CD4-positive, alpha-beta T cell treated with Interferon gamma for 1 hour (primary cell): ENCODE measurements around the gene SIRPG.
"Not testable (repeated sequence)": the region's sequence is repeated elsewhere in the genome, so short reads cannot be mapped to it uniquely, and the experiment has no call there.

ENCODE experiments used
- DNase-seq: peaks from one replicate; pipeline ENCODE4 v3.0.0-alpha.2; 2020

The SIRPG gene

GRCh38 chr20:1657556-1658334 is at the start of gene SIRPG:
SIRPG (minus strand) TSS chr20:1657779; CDS start chr20:1657714, 65 bp downstream.
- no peak for DNase-seq

GRCh38 chr20:1706887-1707286 is 49.3 kb upstream of the SIRPG start:
- DNase-seq: not testable (repeated sequence)

GRCh38 chr20:1706079-1706478 is 48.5 kb upstream of the SIRPG start:
- DNase-seq: no peak

GRCh38 chr20:1702855-1703254 is 45.3 kb upstream of the SIRPG start:
- no peak for DNase-seq

- peak; percentile 15 for DNase-seq
Observed at GRCh38 chr20:1702328-1702727, 44.7 kb upstream of the SIRPG start.

- DNase-seq: no peak
Observed at GRCh38 chr20:1700990-1701389, 43.4 kb upstream of the SIRPG start.

GRCh38 chr20:1697592-1697991 is 40.0 kb upstream of the SIRPG start:
- DNase-seq: no peak

GRCh38 chr20:1696521-1697209 is 39.1 kb upstream of the SIRPG start:
- no peak for DNase-seq

- no peak for DNase-seq
Observed at GRCh38 chr20:1694672-1695071, 37.1 kb upstream of the SIRPG start.

- no peak for DNase-seq
Observed at GRCh38 chr20:1693427-1693826, 35.8 kb upstream of the SIRPG start.

GRCh38 chr20:1689721-1690120 is 32.1 kb upstream of the SIRPG start:
- no peak for DNase-seq

- no peak for DNase-seq
Observed at GRCh38 chr20:1688886-1689538, 31.4 kb upstream of the SIRPG start.

GRCh38 chr20:1687053-1687452 is 29.5 kb upstream of the SIRPG start:
- no peak for DNase-seq

- no peak for DNase-seq
Observed at GRCh38 chr20:1686151-1686748, 28.7 kb upstream of the SIRPG start.

- DNase-seq: no peak
Observed at GRCh38 chr20:1685304-1686052, 27.9 kb upstream of the SIRPG start.

- no peak for DNase-seq
Observed at GRCh38 chr20:1684872-1685271, 27.3 kb upstream of the SIRPG start.

GRCh38 chr20:1676650-1677049 is 19.1 kb upstream of the SIRPG start:
- DNase-seq: no peak

- DNase-seq: no peak
Observed at GRCh38 chr20:1674990-1675780, 17.6 kb upstream of the SIRPG start.

- DNase-seq: peak; percentile 22
Observed at GRCh38 chr20:1674361-1674760, 16.8 kb upstream of the SIRPG start.

GRCh38 chr20:1673424-1673823 is 15.8 kb upstream of the SIRPG start:
- no peak for DNase-seq

GRCh38 chr20:1672728-1673127 is 15.1 kb upstream of the SIRPG start:
- DNase-seq: no peak
